ENCODE results near the gene MVP.
"Not testable (repeated sequence)": the region's sequence is repeated elsewhere in the genome, so short reads cannot be mapped to it uniquely, and the experiment has no call there.

The MVP gene

GRCh38 chr16:29824589-29825144, 4.4 kb downstream of the MVP start:
- no peak overlapping the region for H3K27ac ChIP-seq
- TF ChIP-seq CTCF (conservative IDR thresholded peaks at IDR 0.05) (no peak), ZFX (IDR thresholded peaks at IDR 0.05) (no peak)

DNA sequence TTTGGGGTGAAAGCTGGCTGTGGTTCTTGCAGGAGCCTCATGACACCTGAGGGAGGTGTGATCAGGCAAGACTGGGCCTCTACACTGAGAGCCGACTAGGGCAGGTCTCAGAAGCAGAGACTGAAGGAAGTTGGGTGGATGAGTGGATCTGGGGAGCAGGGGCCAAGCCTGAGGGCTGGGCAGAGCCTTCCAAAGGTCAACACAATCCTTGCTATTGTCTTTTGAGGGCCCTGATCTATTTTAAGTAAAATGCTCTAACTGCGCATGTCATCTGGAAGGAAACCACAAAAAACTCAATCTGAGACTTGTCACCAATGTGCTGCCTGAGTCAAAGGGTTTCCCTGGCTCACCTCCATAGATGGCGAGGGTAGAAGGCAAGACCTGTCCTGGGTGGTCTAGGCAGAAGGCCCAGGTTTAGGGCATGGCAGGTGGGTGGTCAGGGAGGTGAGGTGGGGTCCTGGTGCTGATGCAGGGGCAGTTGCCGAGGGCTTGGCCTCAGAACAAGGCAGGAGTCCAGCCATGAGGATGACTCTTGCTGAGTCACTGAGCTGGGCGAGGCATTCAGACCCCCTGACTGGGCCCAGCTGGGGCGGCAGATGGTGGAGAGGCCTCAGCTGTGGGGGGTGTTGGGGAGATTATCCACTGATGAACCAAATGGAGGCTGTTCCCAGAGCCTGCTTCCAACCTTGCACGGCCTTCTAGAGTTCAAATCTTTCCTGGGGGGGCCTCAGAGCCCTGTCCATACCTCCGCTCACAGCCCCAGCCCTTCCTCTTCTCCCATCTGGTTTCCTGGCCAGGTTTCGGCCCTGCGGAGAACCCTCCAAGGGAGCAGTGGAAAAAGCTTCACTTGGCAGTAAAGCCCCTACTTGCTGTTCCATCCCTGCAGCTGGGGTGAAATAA, 5.1 kb downstream of the MVP start:
- no peak for TF ChIP-seq CTCF (conservative IDR thresholded peaks at IDR 0.05)
- no peak for TF ChIP-seq ZFX (IDR thresholded peaks at IDR 0.05)
- no peak overlapping the region for H3K27ac ChIP-seq

DNA sequence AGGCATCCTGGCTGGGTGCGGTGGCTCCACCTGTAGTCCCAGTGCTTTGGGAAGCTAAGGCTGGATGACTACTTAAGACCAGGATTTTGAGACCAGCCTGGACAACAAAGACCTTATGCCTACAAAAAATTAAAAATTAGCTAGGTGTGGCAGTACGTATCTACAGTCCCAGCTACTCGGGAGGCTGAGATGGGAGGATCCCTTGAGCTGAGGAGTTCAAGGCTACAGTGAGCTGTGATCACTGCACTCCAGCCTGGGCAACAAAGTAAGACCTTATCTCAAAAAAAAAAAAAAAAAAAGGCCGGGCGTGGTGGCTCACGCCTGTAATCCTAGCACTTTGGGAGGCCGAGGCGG, 6.1 kb downstream of the MVP start:
- TF ChIP-seq CTCF (conservative IDR thresholded peaks at IDR 0.05) (no peak), ZFX (IDR thresholded peaks at IDR 0.05) (no peak)
- no peak overlapping the region for H3K27ac ChIP-seq

GRCh38 chr16:29830774-29831173, 10.5 kb downstream of the MVP start:
- H3K27ac ChIP-seq = no peak overlapping the region
- no peak for TF ChIP-seq ZFX (IDR thresholded peaks at IDR 0.05)
- TF ChIP-seq CTCF (conservative IDR thresholded peaks at IDR 0.05) = no peak

- TF ChIP-seq ZFX (IDR thresholded peaks at IDR 0.05) = no peak
- no peak for TF ChIP-seq CTCF (conservative IDR thresholded peaks at IDR 0.05)
Observed at GRCh38 chr16:29831490-29831889, 11.2 kb downstream of the MVP start.

GRCh38 chr16:29833219-29833618, 13.0 kb downstream of the MVP start:
- H3K27ac ChIP-seq = not testable (repeated sequence)

More at GRCh38 chr16:29831490-29831889, 11.2 kb downstream of the MVP start:
- H3K27ac ChIP-seq = no peak overlapping the region

GRCh38 chr16:29834079-29834478, 13.8 kb downstream of the MVP start:
- TF ChIP-seq CTCF (conservative IDR thresholded peaks at IDR 0.05) = no peak
- TF ChIP-seq ZFX (IDR thresholded peaks at IDR 0.05) = no peak
- no peak overlapping the region for H3K27ac ChIP-seq
